Mesothelial cell of epicardium (in vitro differentiated cells): ENCODE results near the gene SEPTIN8. TPM values are rescaled to one million over a fixed set of nuclear protein-coding genes. Genes with fewer than 3 reads are reported as not detected.

Experiments used
- DNase-seq, 2 experiments: peaks; one replicate each; pipeline ENCODE4 v3.0.0; 2021; ENCODE audit warnings: low spot score in 2 of 2; ENCODE audit not compliant: unreplicated experiment in 2 of 2
- H3K27ac Mint-ChIP-seq: 2 replicates; pipeline ENCODE4 v1.8.0; 2021; ENCODE audit warnings: mixed read lengths
- H3K27me3 Mint-ChIP-seq: 2 replicates; pipeline ENCODE4 v1.8.0; 2021; ENCODE audit warnings: low read depth, mixed read lengths
- H3K36me3 Mint-ChIP-seq: 2 replicates; pipeline ENCODE4 v1.8.0; 2021; ENCODE audit warnings: mixed read lengths
- H3K4me1 Mint-ChIP-seq: 2 replicates; pipeline ENCODE4 v1.8.0; 2021; ENCODE audit warnings: mixed read lengths
- H3K4me3 Mint-ChIP-seq: 2 replicates; pipeline ENCODE4 v1.8.0; 2021; ENCODE audit warnings: mild to moderate bottlenecking, moderate library complexity, mixed read lengths
- H3K9me3 Mint-ChIP-seq: 2 replicates; pipeline ENCODE4 v1.8.0; 2021; ENCODE audit warnings: mixed read lengths
- total RNA-seq: library from RNA; stranded (reverse); gene quantifications from 3 replicates; pipeline ENCODE4 v1.2.1, GENCODE V29; 2021
- TF ChIP-seq, protein P1 (sequence below): fragments of 200-600 bp; sonication (generic); IDR thresholded peaks from one replicate; pipeline ENCODE4 v1.5.0; 2021; ENCODE audit warnings: antibody characterized with exemption; ENCODE audit not compliant: unreplicated experiment

SEPTIN8 gene
- total RNA-seq, 1 donor from 2014 or later: 58.9 TPM

DNA sequence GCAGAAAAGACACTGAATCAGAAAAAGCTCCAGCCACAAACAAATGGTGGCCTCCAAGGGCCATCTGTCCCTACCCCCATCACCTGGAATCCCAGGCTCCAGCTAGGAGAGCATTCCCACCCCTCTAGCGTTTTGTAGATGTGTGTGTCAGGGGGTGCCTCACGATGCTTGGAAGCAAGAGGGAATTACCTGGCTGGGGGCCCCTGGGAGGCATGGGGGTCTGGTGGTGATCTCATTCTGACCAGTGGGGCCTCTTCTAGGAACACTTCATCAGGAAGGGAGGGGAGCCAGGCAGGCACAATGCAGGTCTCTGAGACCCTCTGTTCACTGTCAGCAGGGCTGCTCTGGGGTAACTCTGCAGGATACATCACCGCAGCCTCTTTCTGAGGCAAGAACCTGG is 47.4 kb upstream of the SEPTIN8 start:
- peaks cover 20% of the 10 kb centered on the region for H3K4me1 Mint-ChIP-seq
- no peak for DNase-seq
- H3K27ac Mint-ChIP-seq: no peak overlapping the region
- no peaks in the 10 kb centered on the region for H3K36me3 Mint-ChIP-seq
- TF ChIP-seq, protein P1, sequence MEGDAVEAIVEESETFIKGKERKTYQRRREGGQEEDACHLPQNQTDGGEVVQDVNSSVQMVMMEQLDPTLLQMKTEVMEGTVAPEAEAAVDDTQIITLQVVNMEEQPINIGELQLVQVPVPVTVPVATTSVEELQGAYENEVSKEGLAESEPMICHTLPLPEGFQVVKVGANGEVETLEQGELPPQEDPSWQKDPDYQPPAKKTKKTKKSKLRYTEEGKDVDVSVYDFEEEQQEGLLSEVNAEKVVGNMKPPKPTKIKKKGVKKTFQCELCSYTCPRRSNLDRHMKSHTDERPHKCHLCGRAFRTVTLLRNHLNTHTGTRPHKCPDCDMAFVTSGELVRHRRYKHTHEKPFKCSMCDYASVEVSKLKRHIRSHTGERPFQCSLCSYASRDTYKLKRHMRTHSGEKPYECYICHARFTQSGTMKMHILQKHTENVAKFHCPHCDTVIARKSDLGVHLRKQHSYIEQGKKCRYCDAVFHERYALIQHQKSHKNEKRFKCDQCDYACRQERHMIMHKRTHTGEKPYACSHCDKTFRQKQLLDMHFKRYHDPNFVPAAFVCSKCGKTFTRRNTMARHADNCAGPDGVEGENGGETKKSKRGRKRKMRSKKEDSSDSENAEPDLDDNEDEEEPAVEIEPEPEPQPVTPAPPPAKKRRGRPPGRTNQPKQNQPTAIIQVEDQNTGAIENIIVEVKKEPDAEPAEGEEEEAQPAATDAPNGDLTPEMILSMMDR: no peak
- H3K4me3 Mint-ChIP-seq: peak overlapping the region; percentile 17
- no peaks in the 10 kb centered on the region for H3K9me3 Mint-ChIP-seq
- peaks cover 33% of the 10 kb centered on the region for H3K27me3 Mint-ChIP-seq

DNA sequence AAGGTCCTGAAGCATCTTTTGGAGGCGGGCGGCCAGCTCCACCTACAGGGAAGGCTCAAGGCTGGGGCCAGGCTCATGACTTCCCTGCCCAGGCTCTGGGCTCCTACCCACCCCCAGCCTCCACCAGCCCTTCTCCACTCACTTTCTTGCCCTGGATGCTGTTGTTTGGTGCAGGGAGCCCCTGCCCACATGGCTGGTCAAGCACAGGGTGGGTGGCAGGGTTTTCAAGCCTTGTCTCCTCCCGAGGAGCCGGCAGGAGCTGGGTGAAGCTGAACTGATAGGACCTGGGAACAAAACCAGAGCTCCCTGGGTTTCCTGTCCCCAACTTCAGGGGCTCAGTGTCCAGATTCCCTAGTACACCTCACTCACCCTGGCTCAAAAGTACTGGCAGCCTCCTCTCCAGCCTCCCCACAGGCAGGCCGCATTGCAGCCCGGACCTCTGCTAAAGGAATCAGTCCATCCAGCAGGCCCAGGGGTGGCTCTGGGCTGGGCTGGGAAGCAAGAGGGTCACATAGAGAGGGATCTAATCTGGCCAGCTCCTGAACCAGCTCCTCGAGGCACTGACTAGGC is 46.5 kb upstream of the SEPTIN8 start:
- no peak overlapping the region for H3K27ac Mint-ChIP-seq
- peak overlapping the region; percentile 59 for H3K4me3 Mint-ChIP-seq
- TF ChIP-seq, protein P1: no peak

DNA sequence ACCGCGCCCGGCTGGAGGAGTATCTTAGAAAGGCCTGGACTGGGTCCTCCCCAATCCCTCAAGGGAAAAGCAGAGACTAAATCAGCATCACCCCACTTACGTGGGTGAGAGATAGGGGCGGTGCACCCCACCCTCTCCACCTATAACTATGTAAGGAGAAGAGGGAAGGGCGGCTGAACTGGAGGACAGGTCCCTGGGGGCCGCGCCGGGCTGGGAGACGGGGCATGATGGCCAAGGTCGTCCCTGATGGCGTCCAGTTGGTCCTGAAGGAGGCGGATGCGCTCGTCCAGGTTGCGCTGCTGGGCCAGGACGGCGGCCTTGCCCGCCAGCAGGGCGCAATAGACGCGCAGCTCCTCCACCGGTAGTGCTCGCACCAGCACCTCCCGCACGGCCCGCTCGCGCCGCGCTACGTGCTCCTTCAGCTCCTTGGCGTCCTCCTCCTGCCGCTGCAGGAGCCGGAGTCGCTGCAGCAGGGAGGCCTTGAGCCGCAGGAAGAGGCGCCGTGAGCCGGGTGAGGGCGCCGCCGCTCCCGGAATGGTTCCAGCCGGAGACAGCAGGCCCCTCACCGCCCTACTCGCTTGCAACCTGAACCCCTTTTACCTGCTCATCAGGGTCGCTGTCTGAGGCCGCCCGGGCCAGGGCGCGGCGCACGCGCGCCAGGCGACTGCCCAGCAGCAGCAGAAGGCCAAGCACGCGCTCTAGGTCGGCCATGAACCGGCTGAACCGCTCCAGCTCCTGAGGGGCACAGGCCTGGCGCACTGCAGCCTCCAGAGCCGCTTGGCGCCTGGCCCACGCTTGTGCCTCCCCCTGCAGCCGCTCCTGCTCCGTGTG is 45.8 kb upstream of the SEPTIN8 start:
- peaks cover 19% of the 10 kb centered on the region for H3K27me3 Mint-ChIP-seq
- peak overlapping the region; percentile 59 for H3K4me3 Mint-ChIP-seq
- H3K36me3 Mint-ChIP-seq: no peaks in the 10 kb centered on the region

More for the DNA sequence above, 46.5 kb upstream of the SEPTIN8 start:
- H3K9me3 Mint-ChIP-seq: no peaks in the 10 kb centered on the region
- peaks cover 15% of the 10 kb centered on the region for H3K4me1 Mint-ChIP-seq
- no peaks in the 10 kb centered on the region for H3K36me3 Mint-ChIP-seq
- H3K27me3 Mint-ChIP-seq: peaks cover 26% of the 10 kb centered on the region
- DNase-seq: no peak

DNA sequence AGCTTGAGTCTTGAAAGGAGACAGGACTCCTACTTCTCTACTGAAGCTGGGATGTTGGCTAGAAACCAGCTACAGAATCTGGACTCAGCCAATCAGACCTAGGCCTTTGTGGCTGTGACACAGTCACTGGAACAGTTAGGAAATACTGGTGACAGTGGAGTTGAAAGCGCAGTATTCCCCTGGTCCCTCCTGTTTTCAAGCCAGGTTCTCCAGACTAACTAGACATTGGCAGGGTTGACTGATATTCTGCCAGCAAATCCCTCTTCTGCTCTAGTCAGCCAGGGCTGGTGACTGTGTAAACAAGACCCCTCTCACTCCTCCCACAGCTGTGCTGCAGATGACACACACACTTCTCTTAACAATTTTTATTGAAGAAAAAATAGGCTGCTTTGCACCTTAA is 44.8 kb upstream of the SEPTIN8 start:
- no peaks in the 10 kb centered on the region for H3K9me3 Mint-ChIP-seq
- peaks cover 15% of the 10 kb centered on the region for H3K4me1 Mint-ChIP-seq
- TF ChIP-seq, protein P1: no peak
- H3K27ac Mint-ChIP-seq: peak overlapping the region; percentile 47
- H3K4me3 Mint-ChIP-seq: peak overlapping the region; percentile 28
- H3K36me3 Mint-ChIP-seq: no peaks in the 10 kb centered on the region
- no peak for DNase-seq
- H3K27me3 Mint-ChIP-seq: peaks cover 9% of the 10 kb centered on the region

More for the DNA sequence above, 45.8 kb upstream of the SEPTIN8 start:
- TF ChIP-seq, protein P1: no peak
- H3K9me3 Mint-ChIP-seq: no peaks in the 10 kb centered on the region
- H3K27ac Mint-ChIP-seq: no peak overlapping the region
- H3K4me1 Mint-ChIP-seq: peaks cover 15% of the 10 kb centered on the region
- peak; percentile 33 to 71 for DNase-seq

DNA sequence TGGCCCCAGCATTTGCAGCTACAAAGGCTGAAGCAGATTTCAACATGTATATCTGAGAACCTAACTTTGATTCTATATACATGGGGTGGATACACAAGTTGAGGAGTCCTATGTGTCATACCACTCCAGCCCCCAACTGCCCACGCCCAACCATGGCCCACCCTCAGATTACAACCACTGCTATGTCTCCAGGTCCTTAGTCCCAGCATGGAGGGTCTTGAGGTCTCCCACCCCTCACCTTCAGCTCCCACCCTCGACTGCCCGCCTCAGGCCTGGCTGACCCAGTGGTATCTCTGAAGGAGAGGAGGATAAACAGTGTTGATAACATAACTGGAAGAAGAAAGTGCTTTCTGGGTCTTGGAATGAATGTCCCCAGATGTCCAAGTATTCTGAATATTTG is 44.3 kb upstream of the SEPTIN8 start:
- Mint-ChIP-seq H3K27ac (no peak overlapping the region), H3K9me3 (no peaks in the 10 kb centered on the region), H3K36me3 (no peaks in the 10 kb centered on the region), H3K4me3 (no peak overlapping the region), H3K27me3 (peaks cover 4% of the 10 kb centered on the region), H3K4me1 (peaks cover 17% of the 10 kb centered on the region)
- DNase-seq: no peak
- TF ChIP-seq, protein P1: no peak
